ENCODE data around the gene PIP4K2A. TPM values are rescaled to one million over a fixed set of nuclear protein-coding genes. Genes with fewer than 3 reads are reported as not detected.

The PIP4K2A gene
- total RNA-seq, 4 donors from 2014 or later = 3.1 to 19.1 (median 7.6) TPM

GRCh38 chr10:22599636-22600228 is 114.6 kb downstream of the PIP4K2A start:
- Histone ChIP-seq H3K4me1 (peaks cover 4 to 22% (median 15%) of the 10 kb centered on the region in 3 donors), H3K4me3 (no peak overlapping the region), H3K27me3 (no peaks in the 10 kb centered on the region), H3K36me3 (peaks cover 0 to 12% (median 0%) of the 10 kb centered on the region in 3 donors), H3K27ac (no peak overlapping the region), H3K9me3 (no peaks in the 10 kb centered on the region)
- no peak for TF ChIP-seq POLR2A (IDR thresholded peaks at IDR 0.05)
- TF ChIP-seq, protein P1, sequence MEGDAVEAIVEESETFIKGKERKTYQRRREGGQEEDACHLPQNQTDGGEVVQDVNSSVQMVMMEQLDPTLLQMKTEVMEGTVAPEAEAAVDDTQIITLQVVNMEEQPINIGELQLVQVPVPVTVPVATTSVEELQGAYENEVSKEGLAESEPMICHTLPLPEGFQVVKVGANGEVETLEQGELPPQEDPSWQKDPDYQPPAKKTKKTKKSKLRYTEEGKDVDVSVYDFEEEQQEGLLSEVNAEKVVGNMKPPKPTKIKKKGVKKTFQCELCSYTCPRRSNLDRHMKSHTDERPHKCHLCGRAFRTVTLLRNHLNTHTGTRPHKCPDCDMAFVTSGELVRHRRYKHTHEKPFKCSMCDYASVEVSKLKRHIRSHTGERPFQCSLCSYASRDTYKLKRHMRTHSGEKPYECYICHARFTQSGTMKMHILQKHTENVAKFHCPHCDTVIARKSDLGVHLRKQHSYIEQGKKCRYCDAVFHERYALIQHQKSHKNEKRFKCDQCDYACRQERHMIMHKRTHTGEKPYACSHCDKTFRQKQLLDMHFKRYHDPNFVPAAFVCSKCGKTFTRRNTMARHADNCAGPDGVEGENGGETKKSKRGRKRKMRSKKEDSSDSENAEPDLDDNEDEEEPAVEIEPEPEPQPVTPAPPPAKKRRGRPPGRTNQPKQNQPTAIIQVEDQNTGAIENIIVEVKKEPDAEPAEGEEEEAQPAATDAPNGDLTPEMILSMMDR (IDR thresholded peaks at IDR 0.05) = no peak
- intact Hi-C loops (cut with DNase I) = no loop called here
- 82 to 85% methylated on average over 11 of the region's 11 CpGs for WGBS, 2 donors
- no peak for DNase-seq

GRCh38 chr10:22599048-22599561 is 115.3 kb downstream of the PIP4K2A start:
- DNase-seq = no peak
- peaks cover 0 to 16% (median 13%) of the 10 kb centered on the region in 3 donors for H3K4me1 ChIP-seq
- H3K27me3 ChIP-seq = no peaks in the 10 kb centered on the region
- no peak overlapping the region for H3K27ac ChIP-seq
- no peak for TF ChIP-seq POLR2A (IDR thresholded peaks at IDR 0.05)
- TF ChIP-seq, protein P1 (IDR thresholded peaks at IDR 0.05) = no peak
- WGBS, 2 donors = 28 to 33% methylated on average over 3 to 4 of the region's 4 CpGs
- no peak overlapping the region for H3K4me3 ChIP-seq
- H3K9me3 ChIP-seq = no peaks in the 10 kb centered on the region
- H3K36me3 ChIP-seq = peaks cover 0 to 12% (median 0%) of the 10 kb centered on the region in 3 donors
- intact Hi-C loops (cut with DNase I) = no loop called here

DNA sequence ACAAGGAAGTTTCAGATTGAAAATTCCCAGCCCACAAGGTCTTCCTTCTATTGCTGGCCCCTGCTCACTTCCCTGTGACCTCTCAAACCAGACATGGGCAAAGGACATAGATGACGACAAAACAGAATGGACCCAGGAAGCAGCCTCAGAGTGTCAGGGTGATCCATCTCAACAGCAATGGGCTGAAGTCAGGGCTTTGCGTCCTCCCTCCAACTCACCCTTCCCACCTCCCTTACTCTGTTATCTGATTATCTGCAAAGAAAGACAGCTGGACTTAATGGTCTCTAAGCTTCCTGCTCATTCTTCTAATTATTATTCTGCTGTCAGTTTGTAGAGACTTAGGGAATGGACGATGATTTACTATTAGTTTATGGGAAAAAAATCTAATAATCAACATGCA is 115.9 kb downstream of the PIP4K2A start:
- 68 to 78% methylated on average over 3 of the region's 3 CpGs for WGBS, 2 donors
- Histone ChIP-seq H3K36me3 (peaks cover 0 to 12% (median 0%) of the 10 kb centered on the region in 3 donors), H3K27ac (no peak overlapping the region), H3K9me3 (no peaks in the 10 kb centered on the region), H3K4me3 (no peak overlapping the region), H3K4me1 (peaks cover 0 to 22% (median 13%) of the 10 kb centered on the region in 3 donors), H3K27me3 (no peaks in the 10 kb centered on the region)
- no peak for TF ChIP-seq POLR2A (IDR thresholded peaks at IDR 0.05)
- TF ChIP-seq, protein P1 (IDR thresholded peaks at IDR 0.05) = no peak
- intact Hi-C loops (cut with DNase I) = no loop called here
- DNase-seq = no peak

- Histone ChIP-seq H3K4me1 (peaks cover 0 to 24% (median 13%) of the 10 kb centered on the region in 3 donors), H3K36me3 (peaks cover 0 to 12% (median 0%) of the 10 kb centered on the region in 3 donors), H3K27me3 (no peaks in the 10 kb centered on the region), H3K9me3 (no peaks in the 10 kb centered on the region), H3K27ac (no peak overlapping the region), H3K4me3 (no peak overlapping the region)
- WGBS, 2 donors = 74 to 84% methylated on average over 5 of the region's 5 CpGs
- TF ChIP-seq, protein P1 (IDR thresholded peaks at IDR 0.05) = no peak
- TF ChIP-seq POLR2A (IDR thresholded peaks at IDR 0.05) = peak in 1 of 4 donors; percentile 19
- no peak for DNase-seq
- intact Hi-C loops (cut with DNase I) = no loop called here
Observed at GRCh38 chr10:22597138-22597537, 117.2 kb downstream of the PIP4K2A start.

DNA sequence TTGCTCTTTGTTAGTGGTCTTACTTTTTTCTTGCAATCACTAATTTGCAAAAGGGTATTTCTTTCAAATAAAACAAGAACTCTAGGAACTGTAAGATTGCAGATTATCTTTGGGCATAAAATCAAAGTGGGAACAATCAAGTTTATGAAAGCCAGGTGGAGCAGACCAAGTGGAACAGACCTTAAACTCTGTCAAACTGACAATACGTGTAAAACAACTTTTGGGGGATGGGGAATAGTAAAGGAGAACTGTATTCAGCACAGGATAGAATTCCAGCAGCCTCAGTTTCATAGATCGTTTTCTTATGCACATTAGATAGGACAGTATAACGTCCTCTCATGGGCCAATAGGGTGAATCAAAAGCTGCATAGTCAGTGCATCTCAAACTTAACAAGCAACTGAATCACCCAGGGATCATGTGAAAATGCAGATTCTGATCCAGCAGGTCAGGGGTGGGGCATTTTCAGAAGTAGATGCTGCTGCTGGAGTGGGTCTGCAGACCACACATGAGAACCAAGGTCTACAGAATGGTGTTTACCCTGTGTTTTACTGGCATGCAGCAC is 120.7 kb downstream of the PIP4K2A start:
- WGBS, 2 donors = 63 to 92% methylated on average over 3 of the region's 3 CpGs
- no peaks in the 10 kb centered on the region for H3K9me3 ChIP-seq
- peaks cover 0 to 13% (median 0%) of the 10 kb centered on the region in 3 donors for H3K4me1 ChIP-seq
- intact Hi-C loops (cut with DNase I) = no loop called here
- no peak for DNase-seq
- H3K27ac ChIP-seq = no peak overlapping the region
- no peak overlapping the region for H3K4me3 ChIP-seq
- peaks cover 0 to 39% (median 0%) of the 10 kb centered on the region in 3 donors for H3K36me3 ChIP-seq
- no peaks in the 10 kb centered on the region for H3K27me3 ChIP-seq
- TF ChIP-seq, protein P1 (IDR thresholded peaks at IDR 0.05) = no peak
- TF ChIP-seq POLR2A (IDR thresholded peaks at IDR 0.05) = no peak
